GM18502 (cell line): ENCODE measurements around the gene RAC2.
"Not testable (repeated sequence)": the region's sequence is repeated elsewhere in the genome, so short reads cannot be mapped to it uniquely, and the experiment has no call there.

Experiments used
- ATAC-seq: cut with Tn5 transposase; IDR thresholded peaks from one replicate; pipeline ENCODE4 v1.9.1; 2021; ENCODE audit warnings: mild to moderate bottlenecking; ENCODE audit not compliant: unreplicated experiment, poor library complexity

Gene RAC2

GRCh38 chr22:37208401-37209139 lies 35.5 kb downstream of the RAC2 start:
- ATAC-seq = no peak

GRCh38 chr22:37207981-37208380 lies 36.1 kb downstream of the RAC2 start:
- ATAC-seq = no peak

- no peak for ATAC-seq
Observed at GRCh38 chr22:37206841-37207821, 36.9 kb downstream of the RAC2 start.

- no peak for ATAC-seq
Observed at GRCh38 chr22:37206118-37206840, 37.8 kb downstream of the RAC2 start.

GRCh38 chr22:37205046-37205445 lies 39.0 kb downstream of the RAC2 start:
- ATAC-seq = no peak

GRCh38 chr22:37204045-37204655 lies 39.9 kb downstream of the RAC2 start:
- ATAC-seq = no peak

GRCh38 chr22:37203354-37204044 lies 40.6 kb downstream of the RAC2 start:
- ATAC-seq = no peak

GRCh38 chr22:37202716-37203115 lies 41.4 kb downstream of the RAC2 start:
- ATAC-seq = no peak

- no peak for ATAC-seq
Observed at GRCh38 chr22:37202001-37202555, 42.0 kb downstream of the RAC2 start.

- not testable (repeated sequence) for ATAC-seq
Observed at GRCh38 chr22:37201443-37201820, 42.6 kb downstream of the RAC2 start.

GRCh38 chr22:37199760-37200108 lies 44.3 kb downstream of the RAC2 start:
- ATAC-seq = peak; percentile 10

GRCh38 chr22:37199103-37199759 lies 44.8 kb downstream of the RAC2 start:
- peak; percentile 94 for ATAC-seq

- peak; percentile 6 for ATAC-seq
Observed at GRCh38 chr22:37198258-37199102, 45.6 kb downstream of the RAC2 start.

GRCh38 chr22:37197451-37198257 lies 46.4 kb downstream of the RAC2 start:
- no peak for ATAC-seq

- ATAC-seq = no peak
Observed at GRCh38 chr22:37196539-37197450, 47.3 kb downstream of the RAC2 start.

GRCh38 chr22:37195921-37196320 lies 48.1 kb downstream of the RAC2 start:
- no peak for ATAC-seq
